ENCODE results near the gene RAD54L2. TPM values are rescaled to one million over a fixed set of nuclear protein-coding genes. Genes with fewer than 3 reads are reported as not detected.
A peak's percentile ranks its signal among the peaks of the same experiment; 100 is the strongest.
"Not testable (repeated sequence)": the region's sequence is repeated elsewhere in the genome, so short reads cannot be mapped to it uniquely, and the experiment has no call there.

RAD54L2 gene
- total and polyA plus RNA-seq, 2 donors: 3.8 to 8.8 TPM

- Histone ChIP-seq H3K36me3 (ENCODE audit: control insufficient read depth in 2 of 2, insufficient read depth in 2 of 2, low read length in 1 of 2) (no peaks in the 10 kb centered on the region), H3K27me3 (ENCODE audit: control insufficient read depth in 2 of 2, insufficient read depth in 1 of 2, low read length in 1 of 2) (no peaks in the 10 kb centered on the region), H3K4me1 (ENCODE audit: control insufficient read depth in 2 of 2, insufficient read depth in 2 of 2, low read length in 2 of 2) (no peaks in the 10 kb centered on the region), H3K27ac (ENCODE audit: low read depth in 1 of 2, low read length in 1 of 2) (no peak overlapping the region), H3K4me3 (ENCODE audit: low read length in 2 of 2) (no peak overlapping the region), H3K9me3 (ENCODE audit: control insufficient read depth in 2 of 2, insufficient read depth in 1 of 2, low read length in 1 of 2) (no peaks in the 10 kb centered on the region)
- 100% methylated on average over 1 of the region's 1 CpG for WGBS
- DNase-seq (ENCODE audit: low read depth in 6 of 9, low spot score in 9 of 9): no peak
Measured at GRCh38 chr3:51510996-51511395, 27.5 kb upstream of the RAD54L2 start.

- Histone ChIP-seq H3K27ac (ENCODE audit: low read depth in 1 of 2, low read length in 1 of 2) (no peak overlapping the region), H3K36me3 (ENCODE audit: control insufficient read depth in 2 of 2, insufficient read depth in 2 of 2, low read length in 1 of 2) (no peaks in the 10 kb centered on the region), H3K27me3 (ENCODE audit: control insufficient read depth in 2 of 2, insufficient read depth in 1 of 2, low read length in 1 of 2) (no peaks in the 10 kb centered on the region), H3K4me1 (ENCODE audit: control insufficient read depth in 2 of 2, insufficient read depth in 2 of 2, low read length in 2 of 2) (no peaks in the 10 kb centered on the region), H3K9me3 (ENCODE audit: control insufficient read depth in 2 of 2, insufficient read depth in 1 of 2, low read length in 1 of 2) (no peaks in the 10 kb centered on the region), H3K4me3 (ENCODE audit: low read length in 2 of 2) (no peak overlapping the region)
- 89% methylated on average over 5 of the region's 5 CpGs for WGBS
- no peak for DNase-seq (ENCODE audit: low read depth in 6 of 9, low spot score in 9 of 9)
Measured at GRCh38 chr3:51514210-51514609, 24.3 kb upstream of the RAD54L2 start.

DNA sequence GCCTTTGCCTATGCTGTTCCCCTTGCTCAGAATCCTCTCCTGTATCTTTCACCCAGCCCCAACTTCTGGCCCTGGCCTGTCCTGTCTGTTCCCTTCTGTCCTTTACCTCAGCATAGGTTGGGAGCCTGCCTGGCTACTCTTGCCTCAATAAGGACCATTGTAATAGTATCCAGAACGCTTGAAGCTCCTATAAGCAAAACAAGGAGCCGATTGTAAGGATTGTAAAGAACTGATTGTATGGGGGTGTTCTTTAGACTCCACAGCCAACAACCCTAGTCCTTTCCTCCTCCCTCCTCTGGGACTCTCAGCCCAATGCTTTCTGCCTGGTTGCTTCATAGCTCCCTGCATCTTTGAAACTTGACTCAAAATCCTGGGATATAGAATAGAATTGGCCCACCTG is 18.7 kb upstream of the RAD54L2 start:
- Histone ChIP-seq H3K9me3 (ENCODE audit: control insufficient read depth in 2 of 2, insufficient read depth in 1 of 2, low read length in 1 of 2) (no peaks in the 10 kb centered on the region), H3K27me3 (ENCODE audit: control insufficient read depth in 2 of 2, insufficient read depth in 1 of 2, low read length in 1 of 2) (no peaks in the 10 kb centered on the region), H3K36me3 (ENCODE audit: control insufficient read depth in 2 of 2, insufficient read depth in 2 of 2, low read length in 1 of 2) (no peaks in the 10 kb centered on the region), H3K27ac (ENCODE audit: low read depth in 1 of 2, low read length in 1 of 2) (no peak overlapping the region), H3K4me1 (ENCODE audit: control insufficient read depth in 2 of 2, insufficient read depth in 2 of 2, low read length in 2 of 2) (peaks cover 0 to 2% of the 10 kb centered on the region in 2 donors), H3K4me3 (ENCODE audit: low read length in 2 of 2) (no peak overlapping the region)
- WGBS: 96% methylated on average over 2 of the region's 2 CpGs
- no peak for DNase-seq (ENCODE audit: low read depth in 6 of 9, low spot score in 9 of 9)

- not testable (repeated sequence) for H3K9me3 ChIP-seq (ENCODE audit: control insufficient read depth in 2 of 2, insufficient read depth in 1 of 2, low read length in 1 of 2); H3K27me3 ChIP-seq (ENCODE audit: control insufficient read depth in 2 of 2, insufficient read depth in 1 of 2, low read length in 1 of 2); H3K36me3 ChIP-seq (ENCODE audit: control insufficient read depth in 2 of 2, insufficient read depth in 2 of 2, low read length in 1 of 2); H3K27ac ChIP-seq (ENCODE audit: low read depth in 1 of 2, low read length in 1 of 2); H3K4me3 ChIP-seq (ENCODE audit: low read length in 2 of 2); DNase-seq (ENCODE audit: low read depth in 6 of 9, low spot score in 9 of 9); H3K4me1 ChIP-seq (ENCODE audit: control insufficient read depth in 2 of 2, insufficient read depth in 2 of 2, low read length in 2 of 2)
- WGBS: 96% methylated on average over 5 of the region's 5 CpGs
Measured at GRCh38 chr3:51520906-51521730, 17.4 kb upstream of the RAD54L2 start.

- no peaks in the 10 kb centered on the region for H3K36me3 ChIP-seq (ENCODE audit: control insufficient read depth in 2 of 2, insufficient read depth in 2 of 2, low read length in 1 of 2)
- WGBS: 72% methylated on average over 11 of the region's 11 CpGs
- peak overlapping the region in 1 of 2 donors; percentile 46 for H3K27ac ChIP-seq (ENCODE audit: low read depth in 1 of 2, low read length in 1 of 2)
- no peaks in the 10 kb centered on the region for H3K27me3 ChIP-seq (ENCODE audit: control insufficient read depth in 2 of 2, insufficient read depth in 1 of 2, low read length in 1 of 2)
- H3K9me3 ChIP-seq (ENCODE audit: control insufficient read depth in 2 of 2, insufficient read depth in 1 of 2, low read length in 1 of 2): no peaks in the 10 kb centered on the region
- DNase-seq (ENCODE audit: low read depth in 6 of 9, low spot score in 9 of 9): no peak
- H3K4me1 ChIP-seq (ENCODE audit: control insufficient read depth in 2 of 2, insufficient read depth in 2 of 2, low read length in 2 of 2): peaks cover 0 to 2% of the 10 kb centered on the region in 2 donors
- no peak overlapping the region for H3K4me3 ChIP-seq (ENCODE audit: low read length in 2 of 2)
Measured at GRCh38 chr3:51522273-51522962, 16.1 kb upstream of the RAD54L2 start.

GRCh38 chr3:51524874-51525273 is 13.6 kb upstream of the RAD54L2 start:
- not testable (repeated sequence) for H3K9me3 ChIP-seq (ENCODE audit: control insufficient read depth in 2 of 2, insufficient read depth in 1 of 2, low read length in 1 of 2); DNase-seq (ENCODE audit: low read depth in 6 of 9, low spot score in 9 of 9); H3K4me1 ChIP-seq (ENCODE audit: control insufficient read depth in 2 of 2, insufficient read depth in 2 of 2, low read length in 2 of 2); H3K4me3 ChIP-seq (ENCODE audit: low read length in 2 of 2); H3K27ac ChIP-seq (ENCODE audit: low read depth in 1 of 2, low read length in 1 of 2); H3K27me3 ChIP-seq (ENCODE audit: control insufficient read depth in 2 of 2, insufficient read depth in 1 of 2, low read length in 1 of 2); H3K36me3 ChIP-seq (ENCODE audit: control insufficient read depth in 2 of 2, insufficient read depth in 2 of 2, low read length in 1 of 2)
- WGBS: 97% methylated on average over 6 of the region's 6 CpGs

- H3K36me3 ChIP-seq (ENCODE audit: control insufficient read depth in 2 of 2, insufficient read depth in 2 of 2, low read length in 1 of 2): no peaks in the 10 kb centered on the region
- WGBS: 95% methylated on average over 7 of the region's 7 CpGs
- DNase-seq (ENCODE audit: low read depth in 6 of 9, low spot score in 9 of 9): no peak
- H3K4me3 ChIP-seq (ENCODE audit: low read length in 2 of 2): no peak overlapping the region
- no peak overlapping the region for H3K27ac ChIP-seq (ENCODE audit: low read depth in 1 of 2, low read length in 1 of 2)
- no peaks in the 10 kb centered on the region for H3K9me3 ChIP-seq (ENCODE audit: control insufficient read depth in 2 of 2, insufficient read depth in 1 of 2, low read length in 1 of 2)
- no peaks in the 10 kb centered on the region for H3K27me3 ChIP-seq (ENCODE audit: control insufficient read depth in 2 of 2, insufficient read depth in 1 of 2, low read length in 1 of 2)
- H3K4me1 ChIP-seq (ENCODE audit: control insufficient read depth in 2 of 2, insufficient read depth in 2 of 2, low read length in 2 of 2): no peaks in the 10 kb centered on the region
Measured at GRCh38 chr3:51530485-51530884, 8.0 kb upstream of the RAD54L2 start.

DNA sequence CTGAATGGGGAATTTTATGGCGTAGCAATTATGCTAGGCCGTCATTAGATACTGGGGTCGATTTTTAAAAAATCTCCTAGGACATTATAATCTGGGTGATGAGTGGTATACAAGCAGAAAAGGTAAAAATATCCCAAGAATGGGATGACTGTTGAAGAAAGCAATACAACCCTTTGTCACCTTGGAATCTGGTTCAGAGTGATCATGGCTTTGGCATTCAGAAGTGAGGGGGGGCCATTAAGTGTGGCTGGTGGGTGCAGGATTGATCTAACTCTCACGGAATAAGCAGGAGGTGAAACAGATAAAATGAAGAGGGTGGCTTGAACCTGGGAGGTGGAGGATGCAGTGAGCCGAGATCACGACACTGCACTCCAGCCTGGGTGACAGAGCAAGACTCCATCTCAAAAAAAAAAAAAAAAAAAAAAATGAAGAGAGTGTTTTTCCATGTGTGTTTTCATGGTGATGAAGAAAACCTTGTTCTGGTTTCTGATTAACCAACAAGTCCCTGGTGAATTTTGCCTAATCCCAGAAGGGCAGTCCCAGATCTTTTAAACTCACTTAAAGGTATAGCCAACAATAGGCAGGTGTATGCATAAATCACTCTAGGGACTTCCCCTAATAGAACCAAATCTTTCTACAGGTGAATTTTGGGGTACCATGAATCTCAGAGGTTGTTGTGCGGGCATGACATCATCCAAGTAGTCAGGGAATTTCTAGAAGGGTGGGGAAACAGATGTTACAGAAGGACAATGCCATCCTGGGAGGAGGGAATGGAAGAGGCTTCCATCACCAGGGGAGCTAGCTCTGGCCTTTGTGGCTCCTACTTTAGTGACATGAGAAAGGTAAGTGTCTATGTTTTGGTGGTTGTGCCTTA is 3.1 kb upstream of the RAD54L2 start:
- no peaks in the 10 kb centered on the region for H3K9me3 ChIP-seq (ENCODE audit: control insufficient read depth in 2 of 2, insufficient read depth in 1 of 2, low read length in 1 of 2)
- H3K4me3 ChIP-seq (ENCODE audit: low read length in 2 of 2): no peak overlapping the region
- H3K36me3 ChIP-seq (ENCODE audit: control insufficient read depth in 2 of 2, insufficient read depth in 2 of 2, low read length in 1 of 2): no peaks in the 10 kb centered on the region
- 96% methylated on average over 7 of the region's 7 CpGs for WGBS
- H3K27ac ChIP-seq (ENCODE audit: low read depth in 1 of 2, low read length in 1 of 2): no peak overlapping the region
- peaks cover 3 to 13% of the 10 kb centered on the region in 2 donors for H3K4me1 ChIP-seq (ENCODE audit: control insufficient read depth in 2 of 2, insufficient read depth in 2 of 2, low read length in 2 of 2)
- H3K27me3 ChIP-seq (ENCODE audit: control insufficient read depth in 2 of 2, insufficient read depth in 1 of 2, low read length in 1 of 2): no peaks in the 10 kb centered on the region
- no peak for DNase-seq (ENCODE audit: low read depth in 6 of 9, low spot score in 9 of 9)

DNA sequence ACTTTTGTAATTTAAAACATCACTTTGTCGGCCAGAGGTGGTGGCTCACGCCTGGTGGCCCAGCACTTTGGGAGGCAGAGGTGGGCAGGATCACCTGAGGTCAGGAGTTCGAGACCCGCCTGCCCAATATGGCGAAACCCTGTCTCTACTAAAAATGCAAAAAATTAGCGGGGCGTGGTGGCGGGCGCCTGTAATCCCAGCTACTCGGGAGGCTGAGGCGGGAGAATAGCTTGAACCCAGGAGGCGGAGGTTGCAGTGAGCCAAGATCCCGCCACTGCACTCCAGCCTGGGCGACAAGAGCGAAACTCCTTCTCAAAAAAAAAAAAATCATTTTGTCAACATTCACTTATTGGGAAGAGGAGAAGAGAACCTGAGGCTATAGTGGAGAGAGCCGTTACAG is 888 bp upstream of the RAD54L2 start:
- DNase-seq (ENCODE audit: low read depth in 6 of 9, low spot score in 9 of 9); H3K27ac ChIP-seq (ENCODE audit: low read depth in 1 of 2, low read length in 1 of 2); H3K9me3 ChIP-seq (ENCODE audit: control insufficient read depth in 2 of 2, insufficient read depth in 1 of 2, low read length in 1 of 2); H3K27me3 ChIP-seq (ENCODE audit: control insufficient read depth in 2 of 2, insufficient read depth in 1 of 2, low read length in 1 of 2); H3K36me3 ChIP-seq (ENCODE audit: control insufficient read depth in 2 of 2, insufficient read depth in 2 of 2, low read length in 1 of 2): not testable (repeated sequence)
- WGBS: 93% methylated on average over 16 of the region's 16 CpGs
- H3K4me3 ChIP-seq (ENCODE audit: low read length in 2 of 2): peak overlapping the region in 1 of 2 donors; percentile 99
- peaks cover 3 to 13% of the 10 kb centered on the region in 2 donors for H3K4me1 ChIP-seq (ENCODE audit: control insufficient read depth in 2 of 2, insufficient read depth in 2 of 2, low read length in 2 of 2)

Data from thymus (tissue), 11 donors.